Measurements from ENCODE around the gene PRDM16.

DNA sequence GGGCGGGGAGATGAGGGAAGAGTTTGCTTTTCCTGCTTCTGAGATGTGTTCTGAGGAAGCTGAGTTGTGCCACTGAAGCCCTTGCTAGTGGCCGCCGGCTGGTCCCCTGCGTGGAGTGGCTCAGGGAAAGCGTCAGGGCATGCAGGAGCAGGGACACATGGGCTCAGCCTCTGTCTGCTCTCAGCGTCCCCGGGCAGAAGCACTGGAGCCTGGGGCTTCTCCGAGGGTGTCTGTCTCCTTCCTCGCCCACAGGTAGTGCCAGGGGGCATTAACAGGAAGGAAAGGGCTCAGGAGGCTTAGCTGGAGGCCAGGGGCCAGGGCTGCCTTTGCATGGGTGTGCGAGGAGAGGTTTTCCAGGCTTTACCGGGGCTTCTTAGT is 7.3 kb downstream of the PRDM16 start:
- TF ChIP-seq CTCF (IDR thresholded peaks at IDR 0.05; ENCODE audit: poor library complexity, severe bottlenecking) (no peak), EZH2 (IDR thresholded peaks at IDR 0.05; ENCODE audit: borderline replicate concordance, insufficient read depth, low read length, poor library complexity, severe bottlenecking) (no peak), EP300 (conservative IDR thresholded peaks at IDR 0.05; ENCODE audit: poor library complexity, severe bottlenecking) (no peak), POLR2AphosphoS5 (IDR thresholded peaks at IDR 0.05) (no peak), RAD21 (conservative IDR thresholded peaks at IDR 0.05) (no peak), MXI1 (conservative IDR thresholded peaks at IDR 0.05; ENCODE audit: poor library complexity, severe bottlenecking) (no peak), REST (IDR thresholded peaks at IDR 0.05; ENCODE audit: borderline replicate concordance) (no peak)

Measured in neural cell (in vitro differentiated cells).